ENCODE data around the gene ARVCF. TPM values are rescaled to one million over a fixed set of nuclear protein-coding genes. Genes with fewer than 3 reads are reported as not detected.

ARVCF gene
- total RNA-seq, 4 donors from 2014 or later: 31.1 to 55.8 (median 44.6) TPM

- no peaks in the 10 kb centered on the region for H3K27me3 ChIP-seq
- intact Hi-C loops (cut with DNase I): no loop called here
- no peak overlapping the region for H3K4me3 ChIP-seq
- no peaks in the 10 kb centered on the region for H3K36me3 ChIP-seq
- H3K9me3 ChIP-seq: no peaks in the 10 kb centered on the region
- H3K27ac ChIP-seq (replicated peaks in 1 of 4): no peak overlapping the region
- 87% methylated on average over 10 of the region's 14 CpGs for WGBS
- TF ChIP-seq POLR2AphosphoS5 (IDR thresholded peaks at IDR 0.05): no peak
- no peak for TF ChIP-seq POLR2A (IDR thresholded peaks at IDR 0.05; ENCODE audit: low read depth)
- no peak for TF ChIP-seq EP300 (IDR thresholded peaks at IDR 0.05)
- TF ChIP-seq CTCF (IDR thresholded peaks at IDR 0.05): no peak
- no peak for DNase-seq (ENCODE audit: extremely low spot score)
- H3K4me1 ChIP-seq: peaks cover 9 to 34% (median 17%) of the 10 kb centered on the region in 4 donors
These were observed 6.1 kb downstream of the ARVCF start for GRCh38 chr22:20010307-20011122.

- H3K27ac ChIP-seq (replicated peaks in 1 of 4): no peak overlapping the region
- no peak for DNase-seq (ENCODE audit: extremely low spot score)
- intact Hi-C loops (cut with DNase I): no loop called here
These were observed 6.9 kb downstream of the ARVCF start for GRCh38 chr22:20009582-20010306.

GRCh38 chr22:20009018-20009491 is 7.6 kb downstream of the ARVCF start:
- Histone ChIP-seq H3K4me3 (no peak overlapping the region), H3K4me1 (peaks cover 7 to 19% (median 10%) of the 10 kb centered on the region in 4 donors), H3K27ac (replicated peaks in 1 of 4) (no peak overlapping the region), H3K36me3 (no peaks in the 10 kb centered on the region), H3K27me3 (no peaks in the 10 kb centered on the region), H3K9me3 (no peaks in the 10 kb centered on the region)
- no peak for DNase-seq (ENCODE audit: extremely low spot score)
- WGBS: 94% methylated on average over 5 of the region's 9 CpGs
- TF ChIP-seq POLR2AphosphoS5 (IDR thresholded peaks at IDR 0.05): no peak
- TF ChIP-seq CTCF (IDR thresholded peaks at IDR 0.05): no peak
- no peak for TF ChIP-seq EP300 (IDR thresholded peaks at IDR 0.05)
- no peak for TF ChIP-seq POLR2A (IDR thresholded peaks at IDR 0.05; ENCODE audit: low read depth)
- intact Hi-C loops (cut with DNase I): no loop called here

More at GRCh38 chr22:20009582-20010306, 6.9 kb downstream of the ARVCF start:
- no peak overlapping the region for H3K4me3 ChIP-seq
- peaks cover 7 to 26% (median 13%) of the 10 kb centered on the region in 4 donors for H3K4me1 ChIP-seq
- TF ChIP-seq POLR2AphosphoS5 (IDR thresholded peaks at IDR 0.05) (no peak), EP300 (IDR thresholded peaks at IDR 0.05) (no peak), POLR2A (IDR thresholded peaks at IDR 0.05; ENCODE audit: low read depth) (no peak), CTCF (IDR thresholded peaks at IDR 0.05) (no peak)
- WGBS: 95% methylated on average over 7 of the region's 8 CpGs
- no peaks in the 10 kb centered on the region for H3K27me3 ChIP-seq
- H3K36me3 ChIP-seq: no peaks in the 10 kb centered on the region
- H3K9me3 ChIP-seq: no peaks in the 10 kb centered on the region

- Histone ChIP-seq H3K36me3 (no peaks in the 10 kb centered on the region), H3K4me3 (no peak overlapping the region), H3K4me1 (peaks cover 4 to 12% (median 6%) of the 10 kb centered on the region in 4 donors), H3K27me3 (no peaks in the 10 kb centered on the region), H3K9me3 (peaks cover 0 to 3% (median under 1%) of the 10 kb centered on the region in 4 donors), H3K27ac (replicated peaks in 1 of 4) (no peak overlapping the region)
- intact Hi-C loops (cut with DNase I): no loop called here
- TF ChIP-seq EP300 (IDR thresholded peaks at IDR 0.05) (no peak), CTCF (IDR thresholded peaks at IDR 0.05) (no peak), POLR2AphosphoS5 (IDR thresholded peaks at IDR 0.05) (no peak), POLR2A (IDR thresholded peaks at IDR 0.05; ENCODE audit: low read depth) (no peak)
- WGBS: 83% methylated on average over 10 of the region's 11 CpGs
- DNase-seq (ENCODE audit: extremely low spot score): no peak
These were observed 8.2 kb downstream of the ARVCF start for GRCh38 chr22:20008221-20008995.

Data from esophagus muscularis mucosa (tissue), 4 donors.